H1 (cell line): Measurements from ENCODE around the gene HPCAL4. TPM values are rescaled to one million over a fixed set of nuclear protein-coding genes. Genes with fewer than 3 reads are reported as not detected.

Source experiments
- EZH2 ChIP-seq: fragments of 200-600 bp; sonication (generic); IDR thresholded peaks from 2 replicates; pipeline ENCODE4 v1.7.1; 2012; ENCODE audit warnings: low read depth, mild to moderate bottlenecking, moderate library complexity, low read length, inconsistent platforms; ENCODE audit not compliant: severe bottlenecking
- KDM1A ChIP-seq: fragments of 200-600, 300-600 bp; sonication (generic); IDR thresholded peaks from 2 replicates; pipeline ENCODE4 v1.7.1; 2016; ENCODE audit warnings: mild to moderate bottlenecking, low read length, borderline replicate concordance
- RFX5 ChIP-seq: IDR thresholded peaks from 2 replicates; pipeline ENCODE4 v1.6.1; 2011; ENCODE audit warnings: low read depth, low read length, improper control_type of control experiment, borderline replicate concordance
- TBP ChIP-seq: IDR thresholded peaks from 2 replicates; pipeline ENCODE4 v1.6.1; 2011; ENCODE audit warnings: low read depth, low read length, improper control_type of control experiment
- polyA plus RNA-seq, 7 experiments: library from polyadenylated mRNA; depleted of rRNA in 3 of 7; stranded (reverse) in 5 of 7; unstranded in 2 of 7; fragments of >200 nt in 5 of 7; fragments of 200-250 nt in 2 of 7; gene quantifications; 1 replicate in 5 of 7; 2 replicates in 1 of 7; 4 replicates in 1 of 7; pipeline versions ENCODE4 v1.2.1 to v1.2.3, GENCODE V29; 2011 to 2013; ENCODE audit warnings: missing spikeins in 2 of 7, mixed read lengths in 2 of 7
- total RNA-seq: library from RNA; stranded (reverse); fragmentation: NEBNext Ultra II Directional; extraction: Animal tissue kit (Norgen Biotek cat#: 25700); gene quantifications from 2 replicates; pipeline ENCODE4 v1.2.1, GENCODE V29; 2021
- TF ChIP-seq, protein P1 (sequence below): IDR thresholded peaks from 2 replicates; pipeline ENCODE4 v1.6.1; 2012; ENCODE audit warnings: inconsistent platforms

Gene HPCAL4
- total and polyA plus RNA-seq, 2 of the 8 experiments (the other 6 are each of a cell fraction or from before 2014, with no cell fraction given), result 0.54 to 0.74 TPM

DNA sequence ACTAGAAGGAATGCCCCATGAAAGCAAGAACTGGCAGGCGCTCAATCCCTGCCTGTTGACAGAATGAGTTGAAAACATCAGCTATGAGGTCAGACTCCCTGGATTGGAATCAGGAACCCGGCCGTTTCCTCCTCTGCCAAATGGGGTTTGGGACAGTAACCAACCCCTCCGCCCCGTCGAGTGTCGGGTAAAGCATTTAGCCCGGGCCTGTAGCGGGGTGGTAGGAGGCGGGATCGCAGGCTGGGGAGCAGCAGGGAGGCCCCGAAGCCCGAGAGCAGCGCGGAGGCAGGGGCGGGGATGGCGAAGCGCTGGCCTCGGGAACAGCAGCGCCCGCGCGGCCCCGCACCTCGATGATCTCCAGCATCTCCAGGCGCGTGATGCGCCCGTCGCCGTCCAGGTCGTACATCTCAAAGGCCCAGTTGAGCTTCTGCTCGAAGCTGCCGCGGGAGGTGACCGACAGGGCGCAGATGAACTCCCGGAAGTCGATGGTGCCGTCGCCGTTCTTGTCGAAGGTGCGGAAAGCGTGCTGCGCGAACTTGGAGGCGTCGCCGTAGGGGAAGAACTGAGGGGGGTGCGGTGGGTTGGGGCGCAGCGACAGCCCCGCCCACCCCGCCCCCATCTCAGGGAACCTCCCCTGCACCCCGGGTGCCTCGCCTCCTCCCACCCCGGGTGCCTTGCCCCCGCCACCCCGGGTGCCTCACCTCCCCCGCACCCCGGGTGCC, 7.5 kb downstream of the HPCAL4 start (continued):
- TF ChIP-seq TBP, result peak; percentile 50; the same call in 1 of the 2 replicates
- TF ChIP-seq, protein P1, sequence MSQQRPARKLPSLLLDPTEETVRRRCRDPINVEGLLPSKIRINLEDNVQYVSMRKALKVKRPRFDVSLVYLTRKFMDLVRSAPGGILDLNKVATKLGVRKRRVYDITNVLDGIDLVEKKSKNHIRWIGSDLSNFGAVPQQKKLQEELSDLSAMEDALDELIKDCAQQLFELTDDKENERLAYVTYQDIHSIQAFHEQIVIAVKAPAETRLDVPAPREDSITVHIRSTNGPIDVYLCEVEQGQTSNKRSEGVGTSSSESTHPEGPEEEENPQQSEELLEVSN, result peak; percentile 72
- TF ChIP-seq RFX5, result no peak
- TF ChIP-seq KDM1A, result no peak
- TF ChIP-seq EZH2, result peak; percentile 90
